ENCODE measurements around the gene PLA2G2C.

Gene PLA2G2C

GRCh38 chr1:20126041-20126805 is 60.1 kb downstream of the PLA2G2C start:
- DNase-seq (ENCODE audit: extremely low read depth, low read depth), result no peak
- no peak for TF ChIP-seq CTCF (IDR thresholded peaks at IDR 0.05; ENCODE audit: low read depth, low read length, missing control alignments)
- no peak overlapping the region for H3K4me3 ChIP-seq (replicated peaks; ENCODE audit: low read depth, low read length)

GRCh38 chr1:20125100-20125499 is 61.2 kb downstream of the PLA2G2C start:
- H3K4me3 ChIP-seq (replicated peaks; ENCODE audit: low read depth, low read length), result no peak overlapping the region
- no peak for TF ChIP-seq CTCF (IDR thresholded peaks at IDR 0.05; ENCODE audit: low read depth, low read length, missing control alignments)
- DNase-seq (ENCODE audit: extremely low read depth, low read depth), result no peak

GRCh38 chr1:20124456-20125057 is 61.8 kb downstream of the PLA2G2C start:
- TF ChIP-seq CTCF (IDR thresholded peaks at IDR 0.05; ENCODE audit: low read depth, low read length, missing control alignments), result no peak
- H3K4me3 ChIP-seq (replicated peaks; ENCODE audit: low read depth, low read length), result no peak overlapping the region
- DNase-seq (ENCODE audit: extremely low read depth, low read depth), result peak; percentile 40

- no peak for DNase-seq (ENCODE audit: extremely low read depth, low read depth)
- no peak for TF ChIP-seq CTCF (IDR thresholded peaks at IDR 0.05; ENCODE audit: low read depth, low read length, missing control alignments)
- H3K4me3 ChIP-seq (replicated peaks; ENCODE audit: low read depth, low read length), result no peak overlapping the region
These were observed 62.4 kb downstream of the PLA2G2C start for GRCh38 chr1:20123722-20124455.

- DNase-seq (ENCODE audit: extremely low read depth, low read depth), result no peak
- H3K4me3 ChIP-seq (replicated peaks; ENCODE audit: low read depth, low read length), result no peak overlapping the region
- no peak for TF ChIP-seq CTCF (IDR thresholded peaks at IDR 0.05; ENCODE audit: low read depth, low read length, missing control alignments)
These were observed 65.5 kb downstream of the PLA2G2C start for GRCh38 chr1:20120796-20121195.

- DNase-seq (ENCODE audit: extremely low read depth, low read depth), result no peak
- TF ChIP-seq CTCF (IDR thresholded peaks at IDR 0.05; ENCODE audit: low read depth, low read length, missing control alignments), result no peak
These were observed 67.0 kb downstream of the PLA2G2C start, which contains the start of gene PLA2G2D for GRCh38 chr1:20119347-20119746. Gene PLA2G2D, minus strand, starts transcription at chr1:20119536. Its CDS starts 38 bp downstream, at chr1:20119498.

More at GRCh38 chr1:20119347-20119746, 67.0 kb downstream of the PLA2G2C start, which contains the start of gene PLA2G2D:
- no peak within 1 kb of the TSS for H3K4me3 ChIP-seq (replicated peaks; ENCODE audit: low read depth, low read length)
